ENCODE data around the gene TTC9B.
"Not testable (repeated sequence)": the region's sequence is repeated elsewhere in the genome, so short reads cannot be mapped to it uniquely, and the experiment has no call there.

TTC9B gene

DNA sequence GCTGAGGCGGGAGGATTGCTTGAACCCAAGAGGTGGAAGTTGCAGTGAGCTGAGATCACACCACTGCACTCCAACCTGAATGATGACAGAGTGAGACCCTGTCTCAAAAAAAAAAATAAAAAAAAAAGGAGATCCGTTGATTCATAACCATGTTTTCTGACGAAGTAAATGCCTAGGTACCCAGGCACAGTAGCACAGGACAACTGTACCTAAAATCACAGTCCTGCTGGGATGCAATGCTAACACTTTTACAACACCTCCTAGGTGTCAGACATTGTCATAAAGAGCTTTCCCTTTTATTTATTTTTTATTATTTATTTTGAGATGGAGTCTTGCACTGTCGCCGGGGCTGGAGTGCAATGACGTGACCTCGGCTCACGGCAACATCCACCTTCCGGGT, 2.5 kb upstream of the TTC9B start:
- Histone ChIP-seq H3K4me3 (ENCODE audit: control insufficient read depth in 1 of 7, extremely low read depth in 1 of 7, insufficient read depth in 4 of 7, low read depth in 2 of 7, low read length in 6 of 7) (no peak overlapping the region), H3K27ac (ENCODE audit: insufficient read depth in 1 of 2, low read depth in 1 of 2, low read length in 2 of 2, poor library complexity in 1 of 2, severe bottlenecking in 2 of 2) (no peak overlapping the region), H3K9me3 (ENCODE audit: control extremely low read depth in 1 of 5, control insufficient read depth in 4 of 5, insufficient read depth in 2 of 5, low read depth in 1 of 5, low read length in 4 of 5) (peaks cover 0 to 6% (median 0%) of the 10 kb centered on the region in 5 experiments), H3K36me3 (ENCODE audit: control insufficient read depth in 4 of 4, insufficient read depth in 4 of 4, low read length in 3 of 4) (no peaks in the 10 kb centered on the region), H3K4me1 (ENCODE audit: control extremely low read depth in 1 of 4, control insufficient read depth in 4 of 4, insufficient read depth in 4 of 4, low read length in 3 of 4) (peaks cover 0 to 12% (median 4%) of the 10 kb centered on the region in 4 experiments), H3K27me3 (replicated peaks in 2 of 5; ENCODE audit: control insufficient read depth in 4 of 5, insufficient read depth in 5 of 5, low read length in 4 of 5) (peaks cover 4 to 91% (median 44%) of the 10 kb centered on the region in 5 experiments)
- no peak for DNase-seq
- CTCF ChIA-PET: interaction anchor here (0.5 to 1.1 kb wide), 4 partner anchors 30 to 82 kb away, joined by 3 read pairs; no protein-coding TSS in a partner anchor
- POLR2A ChIA-PET: no interaction called here
- 87% methylated on average over 7 of the region's 9 CpGs for WGBS (ENCODE audit: insufficient coverage)

- H3K9me3 ChIP-seq (ENCODE audit: control extremely low read depth in 1 of 5, control insufficient read depth in 4 of 5, insufficient read depth in 2 of 5, low read depth in 1 of 5, low read length in 4 of 5): peaks cover 0 to 6% (median 0%) of the 10 kb centered on the region in 5 experiments
- peaks cover 4 to 82% (median 35%) of the 10 kb centered on the region in 5 experiments for H3K27me3 ChIP-seq (replicated peaks in 2 of 5; ENCODE audit: control insufficient read depth in 4 of 5, insufficient read depth in 5 of 5, low read length in 4 of 5)
- peaks cover 0 to 12% (median 4%) of the 10 kb centered on the region in 4 experiments for H3K4me1 ChIP-seq (ENCODE audit: control extremely low read depth in 1 of 4, control insufficient read depth in 4 of 4, insufficient read depth in 4 of 4, low read length in 3 of 4)
- DNase-seq: peak in 1 of 3 donors; percentile 36
- no peak overlapping the region for H3K4me3 ChIP-seq (ENCODE audit: control insufficient read depth in 1 of 7, extremely low read depth in 1 of 7, insufficient read depth in 4 of 7, low read depth in 2 of 7, low read length in 6 of 7)
- ChIA-PET CTCF (no interaction called here), POLR2A (no interaction called here)
- no peaks in the 10 kb centered on the region for H3K36me3 ChIP-seq (ENCODE audit: control insufficient read depth in 4 of 4, insufficient read depth in 4 of 4, low read length in 3 of 4)
- WGBS (ENCODE audit: insufficient coverage): 55% methylated on average over 8 of the region's 8 CpGs
- no peak overlapping the region for H3K27ac ChIP-seq (ENCODE audit: insufficient read depth in 1 of 2, low read depth in 1 of 2, low read length in 2 of 2, poor library complexity in 1 of 2, severe bottlenecking in 2 of 2)
Measured at GRCh38 chr19:40219721-40220276, 1.6 kb upstream of the TTC9B start.

- POLR2A ChIA-PET; H3K4me3 ChIP-seq (ENCODE audit: control insufficient read depth in 1 of 7, extremely low read depth in 1 of 7, insufficient read depth in 4 of 7, low read depth in 2 of 7, low read length in 6 of 7); H3K27ac ChIP-seq (ENCODE audit: insufficient read depth in 1 of 2, low read depth in 1 of 2, low read length in 2 of 2, poor library complexity in 1 of 2, severe bottlenecking in 2 of 2); H3K36me3 ChIP-seq (ENCODE audit: control insufficient read depth in 4 of 4, insufficient read depth in 4 of 4, low read length in 3 of 4); DNase-seq; H3K9me3 ChIP-seq (ENCODE audit: control extremely low read depth in 1 of 5, control insufficient read depth in 4 of 5, insufficient read depth in 2 of 5, low read depth in 1 of 5, low read length in 4 of 5): not testable (repeated sequence)
- CTCF ChIA-PET: interaction anchor here (0.8 to 1.3 kb wide), 2 partner anchors 51 to 62 kb away, joined by 3 to 4 read pairs; no protein-coding TSS in a partner anchor
- Histone ChIP-seq H3K4me1 (ENCODE audit: control extremely low read depth in 1 of 4, control insufficient read depth in 4 of 4, insufficient read depth in 4 of 4, low read length in 3 of 4) (peaks cover 0 to 12% (median 4%) of the 10 kb centered on the region in 4 experiments), H3K27me3 (replicated peaks in 2 of 5; ENCODE audit: control insufficient read depth in 4 of 5, insufficient read depth in 5 of 5, low read length in 4 of 5) (peaks cover 4 to 74% (median 29%) of the 10 kb centered on the region in 5 experiments)
- WGBS (ENCODE audit: insufficient coverage): 89% methylated on average over 3 of the region's 4 CpGs
Measured at GRCh38 chr19:40219029-40219428, 845 bp upstream of the TTC9B start.

DNA sequence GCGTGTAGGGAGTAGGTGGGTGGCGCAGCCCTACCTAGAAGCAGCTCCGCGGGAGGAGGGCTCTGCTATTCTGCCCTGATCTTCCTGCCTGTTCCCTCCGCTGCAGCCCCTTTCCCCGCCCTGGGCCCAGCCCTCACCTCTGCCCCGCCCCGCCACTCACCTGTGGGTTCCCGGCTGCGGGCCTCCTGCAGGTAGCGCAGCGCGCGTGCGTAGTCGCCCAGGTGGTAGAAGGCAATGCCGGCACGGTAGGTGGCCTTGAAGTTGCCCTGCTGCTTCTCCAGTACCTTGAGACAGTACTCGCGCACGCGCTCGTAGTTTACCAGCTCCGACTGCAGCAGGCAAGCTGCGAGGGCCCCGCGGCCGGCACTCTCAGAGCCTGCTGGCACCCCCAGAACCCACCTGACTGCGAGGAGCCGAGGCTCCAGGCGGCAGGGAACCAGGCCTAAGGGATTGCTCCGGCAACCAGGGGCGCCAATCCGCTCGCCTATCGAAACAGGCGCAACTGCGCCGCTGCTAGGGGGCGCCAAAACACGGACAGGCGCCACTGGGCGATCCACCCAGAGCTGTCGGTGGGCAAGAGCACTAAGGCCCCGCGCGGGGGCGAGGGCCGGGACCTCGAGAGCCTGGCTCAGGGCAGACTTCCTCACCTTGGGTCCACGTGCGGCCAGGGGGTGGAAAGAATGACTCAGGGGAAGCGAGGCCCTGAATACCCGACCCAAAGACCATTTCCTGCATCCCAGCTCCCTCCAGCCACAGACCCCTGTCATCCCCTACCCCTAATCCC, 965 bp downstream of the TTC9B start:
- 12% methylated on average over 50 of the region's 54 CpGs for WGBS (ENCODE audit: insufficient coverage)
- Histone ChIP-seq H3K4me1 (ENCODE audit: control extremely low read depth in 1 of 4, control insufficient read depth in 4 of 4, insufficient read depth in 4 of 4, low read length in 3 of 4) (peaks cover 0 to 7% (median 0%) of the 10 kb centered on the region in 4 experiments), H3K4me3 (ENCODE audit: control insufficient read depth in 1 of 7, extremely low read depth in 1 of 7, insufficient read depth in 4 of 7, low read depth in 2 of 7, low read length in 6 of 7) (no peak overlapping the region), H3K9me3 (ENCODE audit: control extremely low read depth in 1 of 5, control insufficient read depth in 4 of 5, insufficient read depth in 2 of 5, low read depth in 1 of 5, low read length in 4 of 5) (peaks cover 0 to 2% (median 0%) of the 10 kb centered on the region in 5 experiments), H3K36me3 (ENCODE audit: control insufficient read depth in 4 of 4, insufficient read depth in 4 of 4, low read length in 3 of 4) (peaks cover 0 to 3% (median under 1%) of the 10 kb centered on the region in 4 experiments), H3K27me3 (replicated peaks in 2 of 5; ENCODE audit: control insufficient read depth in 4 of 5, insufficient read depth in 5 of 5, low read length in 4 of 5) (peaks cover 4 to 56% (median 27%) of the 10 kb centered on the region in 5 experiments), H3K27ac (ENCODE audit: insufficient read depth in 1 of 2, low read depth in 1 of 2, low read length in 2 of 2, poor library complexity in 1 of 2, severe bottlenecking in 2 of 2) (no peak overlapping the region)
- ChIA-PET CTCF (interaction anchor here (0.7 to 1.3 kb wide), 5 partner anchors 10 to 102 kb away, joined by 3 read pairs; partner anchors contain the start of gene CCNP), POLR2A (no interaction called here)
- peak in 2 of 3 donors; percentile 37 to 43 for DNase-seq

DNA sequence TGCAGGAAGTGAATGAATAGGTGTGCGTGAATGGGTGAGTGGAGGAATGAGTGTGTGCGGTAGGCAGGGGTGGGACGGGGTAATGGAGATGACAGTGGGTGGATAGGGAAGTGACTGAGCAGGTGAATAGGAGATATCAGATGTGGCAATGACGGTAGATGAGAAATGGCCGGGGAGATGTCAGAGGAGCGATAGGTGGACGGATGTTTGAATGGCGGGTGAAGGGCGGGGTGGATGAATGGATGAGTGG, 1.5 kb downstream of the TTC9B start:
- Histone ChIP-seq H3K27me3 (replicated peaks in 2 of 5; ENCODE audit: control insufficient read depth in 4 of 5, insufficient read depth in 5 of 5, low read length in 4 of 5) (peaks cover 4 to 54% (median 27%) of the 10 kb centered on the region in 5 experiments), H3K4me3 (ENCODE audit: control insufficient read depth in 1 of 7, extremely low read depth in 1 of 7, insufficient read depth in 4 of 7, low read depth in 2 of 7, low read length in 6 of 7) (no peak overlapping the region), H3K36me3 (ENCODE audit: control insufficient read depth in 4 of 4, insufficient read depth in 4 of 4, low read length in 3 of 4) (peaks cover 0 to 7% (median 3%) of the 10 kb centered on the region in 4 experiments), H3K4me1 (ENCODE audit: control extremely low read depth in 1 of 4, control insufficient read depth in 4 of 4, insufficient read depth in 4 of 4, low read length in 3 of 4) (peaks cover 0 to 7% (median 0%) of the 10 kb centered on the region in 4 experiments), H3K9me3 (ENCODE audit: control extremely low read depth in 1 of 5, control insufficient read depth in 4 of 5, insufficient read depth in 2 of 5, low read depth in 1 of 5, low read length in 4 of 5) (no peaks in the 10 kb centered on the region), H3K27ac (ENCODE audit: insufficient read depth in 1 of 2, low read depth in 1 of 2, low read length in 2 of 2, poor library complexity in 1 of 2, severe bottlenecking in 2 of 2) (no peak overlapping the region)
- 46% methylated on average over 8 of the region's 9 CpGs for WGBS (ENCODE audit: insufficient coverage)
- POLR2A ChIA-PET: no interaction called here
- no peak for DNase-seq
- CTCF ChIA-PET: no interaction called here

- POLR2A ChIA-PET: no interaction called here
- no peak overlapping the region for H3K27ac ChIP-seq (ENCODE audit: insufficient read depth in 1 of 2, low read depth in 1 of 2, low read length in 2 of 2, poor library complexity in 1 of 2, severe bottlenecking in 2 of 2)
- H3K4me3 ChIP-seq (ENCODE audit: control insufficient read depth in 1 of 7, extremely low read depth in 1 of 7, insufficient read depth in 4 of 7, low read depth in 2 of 7, low read length in 6 of 7): no peak overlapping the region
- peaks cover 0 to 7% (median 0%) of the 10 kb centered on the region in 4 experiments for H3K4me1 ChIP-seq (ENCODE audit: control extremely low read depth in 1 of 4, control insufficient read depth in 4 of 4, insufficient read depth in 4 of 4, low read length in 3 of 4)
- no peaks in the 10 kb centered on the region for H3K9me3 ChIP-seq (ENCODE audit: control extremely low read depth in 1 of 5, control insufficient read depth in 4 of 5, insufficient read depth in 2 of 5, low read depth in 1 of 5, low read length in 4 of 5)
- 53% methylated on average over 18 of the region's 23 CpGs for WGBS (ENCODE audit: insufficient coverage)
- CTCF ChIA-PET: no interaction called here
- peaks cover 4 to 54% (median 27%) of the 10 kb centered on the region in 5 experiments for H3K27me3 ChIP-seq (replicated peaks in 2 of 5; ENCODE audit: control insufficient read depth in 4 of 5, insufficient read depth in 5 of 5, low read length in 4 of 5)
- no peak for DNase-seq
- peaks cover 0 to 7% (median 3%) of the 10 kb centered on the region in 4 experiments for H3K36me3 ChIP-seq (ENCODE audit: control insufficient read depth in 4 of 4, insufficient read depth in 4 of 4, low read length in 3 of 4)
Measured at GRCh38 chr19:40216013-40216776, 2.0 kb downstream of the TTC9B start.
